ENCODE results near the gene PKNOX2.

PKNOX2 gene

GRCh38 chr11:125394296-125394695 lies 229.7 kb downstream of the PKNOX2 start:
- no peak overlapping the region for H3K4me3 ChIP-seq (ENCODE audit: low read depth, low read length)
- CTCF ChIA-PET: interaction anchor here (1.2 to 2.2 kb wide), 3 partner anchors 10 to 252 kb away, joined by 3 to 12 read pairs (median 5); no protein-coding TSS in a partner anchor
- POLR2A ChIA-PET: no interaction called here
- DNase-seq (ENCODE audit: low read depth, low spot score): no peak
- TF ChIP-seq, protein P1, sequence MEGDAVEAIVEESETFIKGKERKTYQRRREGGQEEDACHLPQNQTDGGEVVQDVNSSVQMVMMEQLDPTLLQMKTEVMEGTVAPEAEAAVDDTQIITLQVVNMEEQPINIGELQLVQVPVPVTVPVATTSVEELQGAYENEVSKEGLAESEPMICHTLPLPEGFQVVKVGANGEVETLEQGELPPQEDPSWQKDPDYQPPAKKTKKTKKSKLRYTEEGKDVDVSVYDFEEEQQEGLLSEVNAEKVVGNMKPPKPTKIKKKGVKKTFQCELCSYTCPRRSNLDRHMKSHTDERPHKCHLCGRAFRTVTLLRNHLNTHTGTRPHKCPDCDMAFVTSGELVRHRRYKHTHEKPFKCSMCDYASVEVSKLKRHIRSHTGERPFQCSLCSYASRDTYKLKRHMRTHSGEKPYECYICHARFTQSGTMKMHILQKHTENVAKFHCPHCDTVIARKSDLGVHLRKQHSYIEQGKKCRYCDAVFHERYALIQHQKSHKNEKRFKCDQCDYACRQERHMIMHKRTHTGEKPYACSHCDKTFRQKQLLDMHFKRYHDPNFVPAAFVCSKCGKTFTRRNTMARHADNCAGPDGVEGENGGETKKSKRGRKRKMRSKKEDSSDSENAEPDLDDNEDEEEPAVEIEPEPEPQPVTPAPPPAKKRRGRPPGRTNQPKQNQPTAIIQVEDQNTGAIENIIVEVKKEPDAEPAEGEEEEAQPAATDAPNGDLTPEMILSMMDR (IDR thresholded peaks at IDR 0.05; ENCODE audit: insufficient read depth, low read length, missing control alignments): no peak

DNA sequence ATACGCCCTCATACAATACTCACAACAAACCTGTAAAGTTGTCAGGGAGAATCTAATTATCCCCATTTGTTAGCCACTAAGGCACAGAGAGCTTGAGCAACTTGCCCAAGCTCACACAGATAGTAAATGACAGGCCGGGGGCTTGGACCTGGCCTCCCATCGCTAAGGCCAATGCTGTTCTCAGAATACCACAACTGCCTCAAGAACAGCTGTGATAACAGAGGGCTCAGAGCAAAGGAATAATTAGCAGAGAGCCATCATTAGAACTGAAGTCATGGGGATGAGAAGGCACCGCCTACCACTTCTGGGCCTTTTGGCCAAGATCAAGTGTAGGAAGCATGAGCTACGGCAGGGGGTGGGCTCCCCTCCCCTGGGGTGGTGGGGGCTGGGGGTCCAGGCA lies 232.9 kb downstream of the PKNOX2 start:
- no peak overlapping the region for H3K4me3 ChIP-seq (ENCODE audit: low read depth, low read length)
- no peak for DNase-seq (ENCODE audit: low read depth, low spot score)
- POLR2A ChIA-PET: no interaction called here
- CTCF ChIA-PET: interaction anchor here (0.9 to 11.4 kb wide), 6 partner anchors 8 to 306 kb away, joined by 3 to 202 read pairs (median 4); no protein-coding TSS in a partner anchor
- TF ChIP-seq, protein P1 (IDR thresholded peaks at IDR 0.05; ENCODE audit: insufficient read depth, low read length, missing control alignments): no peak

GRCh38 chr11:125398475-125398874 lies 233.9 kb downstream of the PKNOX2 start:
- ChIA-PET CTCF (interaction anchor here (1.0 to 11.4 kb wide), 2 partner anchors 32 to 48 kb away, joined by 3 to 202 read pairs; no protein-coding TSS in a partner anchor), POLR2A (no interaction called here)
- TF ChIP-seq, protein P1 (IDR thresholded peaks at IDR 0.05; ENCODE audit: insufficient read depth, low read length, missing control alignments): no peak
- no peak for DNase-seq (ENCODE audit: low read depth, low spot score)
- H3K4me3 ChIP-seq (ENCODE audit: low read depth, low read length): no peak overlapping the region

- ChIA-PET CTCF (interaction anchor here (1.3 to 11.4 kb wide), 4 partner anchors 30 to 438 kb away, joined by 3 to 202 read pairs (median 4); no protein-coding TSS in a partner anchor), POLR2A (no interaction called here)
- H3K4me3 ChIP-seq (ENCODE audit: low read depth, low read length): no peak overlapping the region
- TF ChIP-seq, protein P1 (IDR thresholded peaks at IDR 0.05; ENCODE audit: insufficient read depth, low read length, missing control alignments): no peak
- DNase-seq (ENCODE audit: low read depth, low spot score): no peak
These were observed 234.6 kb downstream of the PKNOX2 start for GRCh38 chr11:125398994-125399640.

- H3K4me3 ChIP-seq (ENCODE audit: low read depth, low read length): no peak overlapping the region
- ChIA-PET CTCF (interaction anchor here (1.3 to 11.4 kb wide), 4 partner anchors 29 to 439 kb away, joined by 3 to 202 read pairs (median 4); no protein-coding TSS in a partner anchor), POLR2A (no interaction called here)
These were observed 235.4 kb downstream of the PKNOX2 start for GRCh38 chr11:125399945-125400344.

DNA sequence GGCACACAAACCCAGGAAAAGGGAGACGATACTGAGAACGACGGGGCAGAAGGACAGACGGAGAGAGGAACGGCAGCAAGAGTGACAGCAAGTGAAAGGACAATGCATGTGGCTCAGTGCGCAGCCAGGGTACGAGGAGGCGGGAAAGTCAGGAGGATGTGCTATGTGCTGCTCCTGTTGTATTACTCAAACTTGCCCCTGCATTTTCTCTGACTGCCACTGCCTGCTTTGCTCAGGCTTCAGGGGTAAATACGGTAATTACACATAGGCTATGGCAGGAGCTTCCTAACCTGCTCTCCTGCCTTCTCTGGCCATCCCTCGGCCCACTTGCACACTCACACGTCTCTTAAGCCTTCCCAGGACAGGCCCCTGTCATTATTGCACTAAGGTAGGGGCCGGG lies 236.7 kb downstream of the PKNOX2 start:
- TF ChIP-seq, protein P1 (IDR thresholded peaks at IDR 0.05; ENCODE audit: insufficient read depth, low read length, missing control alignments): no peak
- POLR2A ChIA-PET: no interaction called here
- no peak overlapping the region for H3K4me3 ChIP-seq (ENCODE audit: low read depth, low read length)
- DNase-seq (ENCODE audit: low read depth, low spot score): no peak
- CTCF ChIA-PET: interaction anchor here (1.5 to 11.4 kb wide), 5 partner anchors 11 to 441 kb away, joined by 3 to 202 read pairs (median 8); partner anchors contain the start of gene PKNOX2

More at GRCh38 chr11:125399945-125400344, 235.4 kb downstream of the PKNOX2 start:
- no peak for DNase-seq (ENCODE audit: low read depth, low spot score)
- TF ChIP-seq, protein P1 (IDR thresholded peaks at IDR 0.05; ENCODE audit: insufficient read depth, low read length, missing control alignments): no peak
